DMS114 treated with DMSO at 0.1 percent for 48 hours (cell line): ENCODE measurements around the gene RAB14.

Experiments used
- DNase-seq: peaks from one replicate; lab custom pipeline; 2025; ENCODE audit not compliant: unreplicated experiment; lab: John Stamatoyannopoulos, UW

RAB14 gene

DNA sequence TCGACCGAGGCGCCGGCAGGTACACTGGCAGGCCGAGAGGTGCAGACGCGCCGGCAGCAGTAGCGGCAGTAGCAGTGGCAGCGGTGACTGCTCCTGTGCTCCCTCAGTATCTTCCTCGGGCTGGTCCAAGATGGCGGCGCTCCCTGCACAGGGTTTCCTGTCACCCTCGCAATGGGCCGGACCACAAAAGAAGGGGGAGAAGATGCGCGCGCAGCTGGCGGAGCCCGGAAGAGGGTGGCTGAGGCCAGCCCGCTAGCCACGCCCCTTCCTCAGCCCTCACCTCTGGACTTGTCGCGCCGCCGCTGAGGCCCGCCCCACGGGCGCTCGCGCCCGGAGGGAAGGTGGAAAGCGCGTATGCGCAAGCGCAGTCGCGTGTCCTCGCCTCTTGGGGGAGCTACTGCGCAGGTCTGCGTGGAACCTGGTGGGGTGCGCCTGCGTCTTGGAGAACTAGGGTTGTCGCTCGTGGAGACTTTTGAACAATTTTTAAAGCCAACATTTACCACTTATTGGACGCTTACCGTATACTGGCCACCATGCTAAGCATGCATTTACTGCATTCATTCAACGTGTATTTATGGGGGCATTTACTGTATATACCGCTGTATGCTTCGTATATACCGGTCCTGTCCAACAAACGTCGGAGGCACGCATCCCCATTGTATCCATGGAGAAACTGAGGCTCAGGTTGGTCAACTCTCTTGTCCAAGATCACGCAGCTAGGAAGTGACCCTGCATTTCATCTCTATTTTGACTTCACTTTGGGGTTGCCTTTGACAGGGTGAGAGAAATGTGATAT, at the start of gene RAB14:
TSS of gene RAB14 (minus strand) at position 132 of the 796 bp plus-strand sequence. CDS start 8,457 bp downstream, outside the sequence.
- DNase-seq, result peak; percentile 96

DNA sequence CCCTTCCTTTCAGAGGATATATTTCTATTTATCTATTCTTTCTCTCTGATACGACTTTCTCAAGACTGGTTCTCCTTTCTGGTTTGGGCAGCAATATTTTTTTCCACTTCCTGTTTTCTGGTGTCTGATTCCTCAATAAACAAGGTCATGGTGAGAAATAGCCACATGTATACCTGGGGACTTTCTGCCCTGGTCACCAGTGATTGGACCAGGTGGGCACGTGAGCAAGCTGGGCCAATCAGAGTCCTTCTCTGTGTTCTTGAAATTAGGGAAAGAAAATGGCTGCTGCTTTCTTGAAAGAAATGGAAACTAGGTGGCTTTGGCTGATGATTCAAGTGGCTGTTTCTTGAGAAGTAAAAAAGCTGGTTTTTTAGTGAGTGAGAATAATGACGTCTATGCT, 47.9 kb upstream of the RAB14 start:
- DNase-seq, result no peak

DNA sequence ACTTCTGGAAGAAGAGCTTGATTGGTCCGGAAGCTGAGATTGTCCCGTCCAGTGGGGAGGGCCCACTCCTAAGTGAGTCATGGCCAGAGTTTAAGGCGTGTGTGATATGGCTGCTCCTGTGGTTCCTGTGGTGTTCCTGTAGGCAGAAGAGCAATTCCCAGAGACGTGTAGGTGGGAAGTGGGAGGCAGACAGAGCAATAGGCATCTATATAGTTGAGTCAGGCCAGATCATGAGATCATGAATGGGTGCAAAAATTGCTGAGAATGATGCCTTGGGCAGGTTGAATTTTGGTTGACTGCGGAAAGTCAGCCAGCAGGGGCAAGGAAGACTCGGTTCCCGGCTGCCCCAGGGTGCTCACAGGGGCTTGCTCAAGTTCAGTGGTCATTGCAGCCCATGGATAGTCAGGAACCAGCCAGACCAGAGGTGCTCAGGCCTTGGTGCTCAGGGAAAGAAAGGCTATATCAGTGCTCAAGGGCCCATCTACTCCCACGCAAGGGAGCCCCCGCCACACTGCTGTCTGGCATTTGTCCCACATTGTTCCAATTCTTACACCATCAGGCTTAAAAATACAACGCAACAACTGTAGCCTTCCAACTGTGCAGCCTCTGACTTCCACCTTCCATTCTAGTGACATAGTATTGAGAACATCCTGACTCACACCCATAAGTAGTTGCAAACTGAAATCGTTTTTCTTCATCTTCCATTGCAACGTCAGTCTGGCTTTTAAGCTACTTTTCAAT, 45.3 kb upstream of the RAB14 start:
- no peak for DNase-seq

DNA sequence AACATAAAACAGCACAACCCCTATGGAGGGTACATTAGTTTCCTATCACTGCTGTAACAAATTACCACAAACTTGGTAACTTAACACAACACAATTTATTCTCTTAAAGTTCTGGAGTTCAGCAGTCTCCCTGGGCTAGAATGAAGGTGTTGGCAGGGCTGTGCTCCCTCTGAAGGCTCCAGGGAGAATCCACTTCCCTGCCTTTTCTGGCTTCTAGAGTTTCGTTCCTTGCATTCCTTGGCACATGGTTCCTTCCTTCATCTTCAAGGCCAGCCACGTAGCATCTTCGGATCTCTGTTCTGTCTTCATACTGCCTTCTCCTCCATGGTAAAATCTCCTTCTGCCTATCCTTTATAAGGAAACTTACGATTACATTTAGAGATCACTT, 41.3 kb upstream of the RAB14 start:
- no peak for DNase-seq

DNA sequence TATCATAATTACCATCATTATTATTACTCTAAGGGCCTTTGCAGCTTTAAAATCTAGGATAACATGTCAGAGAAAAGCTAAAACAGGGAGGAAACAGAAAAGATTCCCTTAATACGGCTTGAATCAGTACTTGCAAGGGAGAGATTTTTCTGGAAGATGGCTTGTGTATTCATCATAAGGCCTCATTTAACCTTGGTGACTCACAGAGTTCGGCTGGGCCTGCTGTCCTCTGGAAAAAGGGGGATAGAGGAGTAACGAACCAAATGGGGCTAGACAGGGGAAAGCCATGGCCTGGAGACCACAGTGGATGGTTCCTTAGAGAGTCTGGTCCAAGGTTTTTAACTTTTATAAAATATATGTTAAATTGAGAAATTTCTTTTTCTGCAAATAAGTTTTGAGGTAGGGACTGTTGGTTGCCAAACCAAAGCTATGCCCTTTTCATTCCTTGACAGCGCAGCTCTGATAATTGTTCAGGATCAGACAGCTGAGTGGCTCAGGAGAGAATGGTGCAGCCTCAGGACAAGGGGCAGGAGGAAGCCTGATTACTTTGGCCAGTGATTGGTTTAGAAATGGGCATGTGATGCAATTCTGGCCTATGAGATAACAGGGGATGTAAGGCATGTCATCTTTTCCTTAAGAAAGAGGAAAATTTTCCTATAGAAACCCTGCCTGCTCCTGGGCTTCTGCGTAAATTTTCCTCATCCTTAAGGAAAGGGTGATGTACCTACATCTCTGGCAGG, 40.7 kb upstream of the RAB14 start:
- no peak for DNase-seq

DNA sequence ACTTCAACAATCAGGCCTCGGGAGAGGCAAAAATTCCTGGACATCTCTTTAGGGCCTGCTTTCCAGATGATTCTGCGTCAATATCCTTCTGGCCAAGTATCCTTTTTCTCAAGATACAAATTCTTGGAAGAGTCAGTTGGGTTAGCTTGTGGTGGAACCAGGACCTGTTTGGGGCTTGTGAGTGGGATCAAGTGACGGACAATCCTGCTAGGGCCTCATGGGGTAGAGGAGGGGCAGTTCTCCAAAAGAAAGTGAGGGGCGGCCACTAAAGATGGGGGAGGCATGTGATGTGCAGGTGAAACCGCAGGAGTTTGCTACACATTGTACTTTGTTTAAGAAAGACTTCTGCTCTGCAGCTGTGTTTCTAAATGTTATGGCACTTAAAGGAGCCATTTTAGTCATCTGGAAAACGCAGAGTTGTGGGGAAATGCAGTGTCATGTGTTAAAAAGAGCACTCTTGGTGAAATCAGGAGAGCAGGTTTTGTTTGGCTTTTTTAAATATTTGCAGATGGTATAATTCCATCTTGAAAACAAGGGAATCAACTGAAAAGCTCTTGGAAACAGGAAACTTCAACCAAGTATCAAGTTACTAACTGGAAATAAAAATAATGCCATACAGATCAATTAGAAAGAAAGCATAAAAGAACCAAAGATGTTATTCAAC, 38.9 kb upstream of the RAB14 start:
- no peak for DNase-seq

DNA sequence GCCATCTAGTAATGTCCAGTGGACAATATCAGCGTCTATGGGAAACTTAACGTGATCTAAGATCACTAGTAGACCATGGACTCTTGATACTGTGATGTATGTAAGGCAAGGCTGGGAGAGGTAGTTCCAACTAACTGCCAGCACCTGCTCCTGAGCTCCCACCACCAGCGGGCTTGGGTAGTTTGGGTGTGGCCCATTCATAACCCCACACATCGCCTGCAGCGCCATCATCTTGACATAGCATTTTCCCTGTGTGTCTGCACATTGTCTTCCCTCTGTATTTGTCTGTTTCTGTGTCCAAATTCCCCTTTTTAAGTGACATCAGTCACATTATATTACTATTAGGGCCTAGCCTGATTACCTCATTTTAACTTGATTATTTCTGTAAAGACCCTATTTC, 38.2 kb upstream of the RAB14 start:
- DNase-seq, result no peak

DNA sequence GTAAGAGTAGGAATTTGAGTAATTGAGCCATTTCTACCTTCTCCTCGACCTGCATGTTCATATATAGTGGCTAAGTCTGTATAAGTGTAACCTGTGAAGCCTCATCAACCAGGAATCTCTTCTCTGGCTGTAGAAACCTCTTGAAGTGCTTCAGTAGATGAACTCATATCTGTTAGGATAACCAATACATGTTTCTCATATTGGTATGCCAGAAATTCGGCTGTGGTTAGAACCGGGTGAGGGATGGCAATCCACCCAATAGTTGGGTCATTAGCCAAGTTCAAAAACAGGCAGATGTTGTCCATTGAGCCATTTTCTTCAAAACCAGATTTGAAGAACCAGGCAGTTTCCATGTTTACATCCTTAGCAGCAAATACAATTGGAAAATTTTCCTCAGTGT, 37.4 kb upstream of the RAB14 start:
- DNase-seq, result no peak

DNA sequence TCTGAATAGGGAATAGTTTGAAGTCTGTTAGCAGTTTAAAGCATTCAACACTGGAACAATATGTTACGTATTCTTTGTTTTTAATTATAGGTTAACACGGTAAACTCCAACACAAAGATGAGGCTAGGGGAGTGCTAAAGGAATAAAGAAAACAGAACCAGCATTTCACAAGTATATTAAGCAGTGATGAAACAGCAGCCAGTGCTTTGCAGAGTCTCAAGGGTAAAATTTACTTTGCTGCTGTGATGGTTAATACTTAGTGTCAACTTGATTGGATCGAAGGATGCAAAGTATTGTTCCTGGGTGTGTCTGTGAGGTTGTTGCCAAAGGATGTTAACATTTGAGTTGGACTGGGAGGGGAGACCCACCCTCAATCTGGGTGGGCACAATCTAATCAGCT, 36.2 kb upstream of the RAB14 start:
- DNase-seq, result no peak

DNA sequence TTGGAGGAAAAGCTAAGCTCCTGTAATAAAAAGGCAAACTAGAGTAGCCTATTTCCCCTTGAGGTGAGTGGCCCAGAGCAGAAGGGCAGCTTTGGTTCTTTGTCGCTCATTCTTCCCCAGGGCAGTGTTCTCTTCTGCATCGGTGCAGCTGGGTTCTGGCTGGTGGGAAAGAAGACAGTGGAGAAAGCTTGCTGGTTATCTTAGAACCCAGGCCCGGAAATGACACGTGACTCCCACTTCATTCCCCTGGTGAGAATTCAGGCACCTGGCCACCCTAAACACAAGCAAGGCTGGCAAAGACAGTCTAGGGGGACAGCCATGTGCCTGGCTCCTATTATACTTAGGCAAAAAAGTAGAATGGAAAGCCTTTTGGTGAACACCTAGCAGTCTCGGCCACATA, 33.8 kb upstream of the RAB14 start:
- no peak for DNase-seq

DNA sequence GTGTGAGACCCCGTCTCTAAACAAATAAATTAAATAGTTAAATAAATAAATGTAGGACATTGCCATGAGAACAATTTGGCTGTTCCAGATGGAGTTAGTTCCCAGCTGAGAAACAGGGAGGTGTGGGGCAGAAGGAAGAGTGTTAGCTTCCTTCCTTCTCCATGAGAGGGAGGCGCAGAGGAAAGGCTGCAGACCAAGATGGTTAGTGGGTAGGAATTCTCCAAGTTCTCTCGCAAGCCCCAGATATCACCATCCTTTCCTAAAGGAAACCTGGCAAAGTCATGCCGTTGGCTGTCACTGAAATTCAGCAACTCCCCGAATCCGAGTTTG, 33.1 kb upstream of the RAB14 start:
- no peak for DNase-seq

DNA sequence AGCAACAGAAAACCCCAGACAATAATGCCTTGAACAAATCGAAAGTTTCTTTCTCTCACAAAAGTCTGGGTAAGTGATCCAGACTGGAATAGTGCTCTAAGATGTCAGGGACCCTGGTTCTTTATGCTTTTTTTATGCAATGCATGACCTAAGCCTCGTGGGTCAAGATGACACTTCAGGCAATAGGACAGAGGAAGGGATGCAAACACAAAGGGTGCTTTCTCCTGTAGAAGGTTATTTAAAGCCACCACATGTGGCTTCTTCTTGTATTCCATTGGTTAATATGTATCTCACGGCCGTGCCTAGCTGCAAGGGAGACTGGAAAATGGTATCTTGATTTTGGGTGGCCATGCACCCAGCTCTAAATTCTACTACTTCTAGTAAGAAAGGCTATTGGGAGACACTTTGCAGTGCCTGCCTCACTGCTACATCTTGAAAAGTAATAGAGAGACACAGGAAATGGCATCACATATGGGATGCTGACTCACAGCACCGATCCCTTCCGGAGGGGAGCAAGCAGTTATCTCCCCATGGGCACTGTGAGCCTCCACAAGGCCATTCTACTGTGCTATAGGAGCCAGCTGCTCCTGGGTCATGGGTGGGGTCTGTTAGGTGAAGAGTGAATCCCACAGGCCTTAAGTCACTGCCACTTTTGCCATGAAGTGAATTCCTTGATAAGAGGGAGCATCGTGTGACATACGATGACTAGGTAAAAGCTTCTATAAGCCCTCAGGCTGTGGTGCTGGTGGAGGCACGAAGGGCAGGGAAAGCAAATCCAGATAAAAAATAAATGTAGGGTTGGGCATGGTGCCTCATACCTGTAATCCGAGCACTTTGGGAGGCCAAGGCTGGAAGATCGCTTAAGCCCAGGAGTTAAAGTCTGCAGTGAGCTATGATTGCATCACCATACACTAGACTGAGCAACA, 32.5 kb upstream of the RAB14 start:
- no peak for DNase-seq

DNA sequence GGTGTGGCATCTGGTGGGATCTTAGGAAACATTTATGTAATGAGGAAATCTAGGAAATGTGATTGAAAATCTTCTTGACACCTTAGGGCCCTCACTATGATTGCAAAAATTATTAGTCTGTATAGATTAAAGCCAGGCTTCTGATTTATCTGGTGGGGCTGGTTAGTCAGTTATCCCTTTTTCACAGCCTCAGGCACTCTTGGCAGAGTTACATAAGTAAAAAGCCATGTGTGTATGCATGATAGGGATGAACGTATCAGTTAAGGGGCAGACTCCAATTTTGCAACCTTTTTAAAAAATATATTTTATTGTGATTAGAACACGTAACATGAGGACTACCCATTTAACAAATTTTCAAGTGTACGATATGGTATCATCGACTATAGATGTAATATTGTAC, 30.6 kb upstream of the RAB14 start:
- DNase-seq, result no peak

DNA sequence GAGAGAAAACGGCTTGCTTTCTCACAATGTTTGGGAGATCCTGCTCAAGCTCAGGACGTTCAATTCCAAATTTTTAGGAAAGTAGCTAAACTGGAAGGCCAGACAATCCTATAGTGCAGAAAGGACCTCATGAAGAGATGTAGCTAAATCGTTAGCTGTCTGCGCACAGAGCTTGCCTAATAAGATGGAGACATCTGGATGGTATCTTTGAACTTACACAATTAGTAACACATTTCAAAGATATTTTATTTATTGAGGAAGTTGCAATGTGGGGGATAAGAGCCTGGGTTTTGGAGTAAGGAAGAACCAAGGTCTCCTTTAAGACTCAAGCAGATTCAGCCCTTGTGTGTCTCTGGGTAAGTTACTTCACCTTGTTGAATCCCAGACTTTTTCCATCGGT, 28.6 kb upstream of the RAB14 start:
- no peak for DNase-seq

DNA sequence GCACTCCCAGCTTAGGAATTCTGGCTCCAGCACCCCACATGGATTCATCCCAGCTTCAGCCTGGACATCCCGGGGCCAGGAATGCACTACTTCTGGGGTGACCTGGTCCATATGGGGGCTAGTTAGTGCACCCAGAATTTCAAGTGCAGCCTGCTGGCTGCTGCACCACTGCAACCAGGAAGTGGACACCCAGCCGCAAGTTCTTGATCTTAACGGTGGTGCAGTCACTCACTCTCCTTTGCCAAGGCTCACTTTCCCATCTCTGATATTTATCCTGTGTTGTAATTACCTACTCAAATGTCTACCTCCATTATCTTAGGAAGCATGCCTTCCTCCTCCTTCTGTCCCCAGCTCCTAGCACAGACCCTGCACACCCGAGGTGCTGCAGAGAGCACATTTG, 26.2 kb upstream of the RAB14 start:
- DNase-seq, result no peak

DNA sequence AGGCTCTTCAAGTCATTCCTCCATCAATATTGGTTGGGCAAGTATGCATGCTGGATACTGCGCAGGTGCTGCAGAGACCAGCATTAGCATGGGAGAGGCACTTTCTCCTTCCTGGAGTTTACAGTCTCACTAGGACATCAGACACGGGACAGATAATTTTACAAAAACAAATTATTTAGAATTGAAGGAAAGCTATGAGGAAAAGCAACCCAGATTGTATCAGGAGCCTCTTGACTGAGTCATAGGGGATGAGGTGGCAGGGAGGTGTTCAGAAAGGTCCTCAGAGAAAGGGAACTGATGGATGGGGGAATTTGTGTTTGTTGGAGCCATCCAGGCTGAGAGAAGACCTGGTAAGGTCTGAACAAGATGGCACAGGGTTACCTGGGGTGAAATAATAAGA, 24.5 kb upstream of the RAB14 start:
- no peak for DNase-seq

DNA sequence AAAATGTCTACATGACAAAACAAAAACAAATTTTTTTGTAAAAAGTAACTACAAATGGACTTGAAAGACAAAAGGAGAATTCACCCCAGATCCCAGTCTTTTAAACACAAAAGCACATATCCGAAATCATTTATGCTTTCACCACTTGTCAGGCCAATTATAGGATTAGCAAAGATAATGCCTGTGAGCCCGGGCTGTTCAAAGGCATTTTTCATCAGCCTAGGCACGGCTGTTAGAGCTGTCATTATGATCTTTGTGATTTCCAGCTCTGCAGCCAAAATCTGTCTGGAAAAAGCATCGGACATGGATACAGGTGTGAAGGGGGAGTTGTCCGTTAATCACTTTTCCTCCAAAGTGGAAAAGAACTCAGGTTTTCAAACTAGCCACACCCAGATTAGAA, 23.6 kb upstream of the RAB14 start:
- no peak for DNase-seq

DNA sequence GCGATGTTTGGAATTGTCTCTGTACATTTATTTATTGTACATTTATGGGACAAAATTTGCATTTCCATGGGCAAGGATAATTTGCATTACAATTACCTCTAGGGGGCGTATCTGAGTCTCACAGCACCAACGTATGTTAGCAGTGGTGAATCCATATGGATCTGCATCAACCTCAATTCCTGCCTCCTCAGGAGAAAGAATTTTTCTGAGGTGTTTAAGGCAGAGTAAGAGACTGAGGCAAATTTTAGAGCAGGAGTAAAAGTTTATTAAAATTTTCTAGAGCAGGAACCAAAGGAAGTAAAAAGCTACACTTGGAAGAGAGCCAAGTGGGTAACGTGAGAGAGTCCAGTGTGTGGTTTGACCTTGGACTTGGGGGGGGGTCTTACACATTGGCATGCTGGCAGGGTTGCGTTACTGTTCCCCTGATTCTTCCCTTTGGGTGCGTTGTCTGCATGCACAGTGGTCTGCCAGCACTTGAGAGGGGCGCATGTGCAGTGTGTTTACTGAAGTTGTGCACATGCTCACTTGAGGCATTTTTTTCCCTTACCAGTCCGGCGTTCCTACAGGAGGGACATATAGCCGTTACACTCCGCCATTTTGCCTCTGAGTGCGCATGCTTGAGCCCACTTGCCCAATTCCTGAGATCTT, 21.0 kb upstream of the RAB14 start:
- no peak for DNase-seq

DNA sequence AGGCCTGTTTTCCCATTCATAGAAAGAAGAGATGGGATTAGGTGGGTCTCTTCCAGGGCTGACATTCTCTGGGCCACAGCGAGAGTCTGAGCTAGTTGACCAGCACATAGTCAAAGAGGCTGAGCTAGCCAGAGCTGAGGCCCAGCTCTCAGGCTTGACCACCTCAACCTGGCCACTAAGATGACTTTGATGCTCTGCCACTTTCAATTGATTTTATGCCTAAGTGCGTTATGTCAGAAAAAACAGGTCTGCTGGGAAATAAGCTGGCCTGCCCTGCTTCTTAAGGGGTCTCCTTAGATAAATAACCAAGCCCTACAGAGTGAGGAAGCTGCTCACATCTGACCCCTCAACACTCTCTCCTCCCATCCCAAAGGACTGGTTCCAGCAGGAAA, 20.0 kb upstream of the RAB14 start:
- no peak for DNase-seq
